ENCODE data around the gene SLC6A2.

Gene SLC6A2

DNA sequence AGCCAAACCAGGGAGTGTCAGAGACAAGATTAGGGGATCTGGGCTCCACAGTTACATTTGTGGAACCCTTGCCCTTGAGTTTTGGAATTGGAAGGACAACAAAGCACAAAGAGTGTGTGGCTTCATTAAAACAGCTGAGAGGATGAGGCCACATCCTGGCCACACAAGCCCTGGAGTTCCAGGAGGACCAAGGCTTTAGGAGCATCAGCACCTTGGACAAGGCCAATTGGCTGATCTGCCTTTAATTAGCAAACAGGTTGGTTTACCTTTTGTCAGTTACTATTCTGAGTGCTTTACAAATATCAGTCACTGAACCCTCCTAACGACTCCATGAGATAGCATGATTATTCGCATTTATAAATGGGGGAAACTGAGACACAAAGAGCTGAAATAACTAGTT is 54.7 kb downstream of the SLC6A2 start:
- in situ Hi-C loops (cut with HindIII; ENCODE audit: low pct_ligation_motif_present, low sequenced_read_pairs), result loop anchor here (25.0 kb wide), 1 partner anchor 248 kb away; no protein-coding TSS in a partner anchor
- H3K36me3 ChIP-seq (replicated peaks), result no peaks in the 10 kb centered on the region
- no peak overlapping the region for H3K4me3 ChIP-seq (ENCODE audit: low read depth, low read length)
- H3K27me3 ChIP-seq (replicated peaks), result no peaks in the 10 kb centered on the region
- no peak for DNase-seq
- no peak overlapping the region for H3K27ac ChIP-seq
- TF ChIP-seq CTCF (IDR thresholded peaks at IDR 0.05; ENCODE audit: low read depth, low read length, missing control alignments), result no peak

GRCh38 chr16:55711959-55712876 is 56.4 kb downstream of the SLC6A2 start:
- in situ Hi-C loops (cut with HindIII; ENCODE audit: low pct_ligation_motif_present, low sequenced_read_pairs), result loop anchor here (25.0 kb wide), 1 partner anchor 250 kb away; no protein-coding TSS in a partner anchor

DNA sequence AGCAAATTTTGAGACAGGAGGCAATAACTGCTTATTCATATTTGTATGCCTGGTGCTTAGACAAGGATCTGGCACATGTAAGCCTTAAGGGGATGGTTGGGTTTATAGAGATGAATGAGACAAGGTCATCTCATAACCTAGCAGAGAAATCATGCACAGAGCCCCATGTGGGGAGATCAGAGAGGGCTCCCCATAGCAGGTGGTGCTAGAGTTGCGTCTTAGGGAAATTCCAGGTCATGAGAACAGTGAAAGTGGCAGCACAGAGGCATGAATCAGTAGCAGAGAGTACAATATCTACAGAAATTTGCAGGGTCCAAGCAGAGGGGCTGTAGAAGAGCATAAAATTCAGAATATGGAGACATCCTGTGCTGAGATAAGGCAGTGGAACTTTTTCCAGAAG is 57.3 kb downstream of the SLC6A2 start:
- TF ChIP-seq CTCF (IDR thresholded peaks at IDR 0.05; ENCODE audit: low read depth, low read length, missing control alignments), result no peak
- in situ Hi-C loops (cut with HindIII; ENCODE audit: low pct_ligation_motif_present, low sequenced_read_pairs), result loop anchor here (25.0 kb wide), 1 partner anchor 251 kb away; no protein-coding TSS in a partner anchor
- Histone ChIP-seq H3K36me3 (replicated peaks) (no peaks in the 10 kb centered on the region), H3K27ac (no peak overlapping the region), H3K27me3 (replicated peaks) (no peaks in the 10 kb centered on the region), H3K4me3 (ENCODE audit: low read depth, low read length) (no peak overlapping the region)
- no peak for DNase-seq

More at GRCh38 chr16:55711959-55712876, 56.4 kb downstream of the SLC6A2 start:
- H3K27me3 ChIP-seq (replicated peaks), result no peaks in the 10 kb centered on the region
- no peaks in the 10 kb centered on the region for H3K36me3 ChIP-seq (replicated peaks)
- TF ChIP-seq CTCF (IDR thresholded peaks at IDR 0.05; ENCODE audit: low read depth, low read length, missing control alignments), result peak; percentile 78
- peak; percentile 53 for DNase-seq
- H3K4me3 ChIP-seq (ENCODE audit: low read depth, low read length), result no peak overlapping the region
- H3K27ac ChIP-seq, result no peak overlapping the region

DNA sequence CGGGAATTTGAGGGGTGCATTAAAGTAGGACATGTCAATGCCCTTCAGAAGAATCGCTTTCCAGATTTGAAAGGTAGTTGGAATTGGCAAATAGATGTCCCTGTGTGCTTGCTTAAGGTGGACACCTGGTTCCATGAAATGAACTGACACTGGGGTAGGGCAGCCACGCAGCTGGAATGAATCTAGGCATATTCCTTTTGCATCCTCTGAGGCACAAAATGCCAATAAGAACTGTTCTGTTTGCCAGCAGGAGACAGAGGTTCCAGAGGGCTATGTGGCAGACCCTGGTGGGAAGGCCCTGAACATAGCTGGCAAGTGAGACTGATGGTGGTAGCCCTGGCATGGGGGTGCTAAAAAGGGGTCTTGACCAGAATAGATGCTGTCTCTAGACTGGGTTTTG is 61.5 kb downstream of the SLC6A2 start:
- no peak for TF ChIP-seq CTCF (IDR thresholded peaks at IDR 0.05; ENCODE audit: low read depth, low read length, missing control alignments)
- no peak for DNase-seq
- in situ Hi-C loops (cut with HindIII; ENCODE audit: low pct_ligation_motif_present, low sequenced_read_pairs), result loop anchor here (25.0 kb wide), 1 partner anchor 255 kb away; no protein-coding TSS in a partner anchor

DNA sequence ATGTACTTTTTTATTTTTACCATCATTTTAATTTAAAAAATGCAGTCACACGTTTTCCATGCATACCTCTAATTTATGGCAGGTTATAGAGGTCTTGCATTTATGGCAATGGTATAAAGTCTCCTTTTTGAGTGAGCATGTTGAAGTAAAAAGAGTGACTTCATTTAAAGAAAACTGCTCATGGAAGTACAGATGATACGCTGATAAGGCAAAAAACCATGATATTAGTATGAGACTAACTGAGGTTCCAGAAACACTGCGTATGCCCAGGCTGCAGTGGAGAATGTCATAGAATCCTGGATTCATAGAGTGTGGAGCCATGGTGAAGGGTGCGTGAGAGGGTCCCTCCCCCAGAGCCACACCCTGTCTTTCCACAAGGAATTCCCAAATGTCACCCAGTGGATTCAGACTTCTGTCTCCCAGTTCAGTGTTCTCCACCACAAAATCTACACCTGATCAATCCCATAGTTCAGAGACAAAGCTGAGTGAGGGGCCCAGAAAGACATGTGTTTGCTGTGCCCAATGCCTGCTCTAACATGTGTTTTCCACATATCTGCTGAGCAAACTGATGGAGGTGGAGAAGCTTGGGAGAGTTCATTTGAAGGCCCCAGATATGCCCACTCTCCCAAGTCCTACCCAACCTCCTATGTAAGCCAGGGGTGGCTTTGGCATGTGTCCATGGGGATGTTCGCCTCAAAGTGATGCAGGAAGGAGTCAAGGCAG is 69.4 kb downstream of the SLC6A2 start:
- no peak for TF ChIP-seq CTCF (IDR thresholded peaks at IDR 0.05; ENCODE audit: low read depth, low read length, missing control alignments)
- in situ Hi-C loops (cut with HindIII; ENCODE audit: low pct_ligation_motif_present, low sequenced_read_pairs), result no loop called here
- DNase-seq, result no peak
- H3K4me3 ChIP-seq (ENCODE audit: low read depth, low read length), result no peak overlapping the region
- H3K27me3 ChIP-seq (replicated peaks), result no peaks in the 10 kb centered on the region
- no peaks in the 10 kb centered on the region for H3K36me3 ChIP-seq (replicated peaks)
- H3K27ac ChIP-seq, result no peak overlapping the region

More for the DNA sequence above, 61.5 kb downstream of the SLC6A2 start:
- Histone ChIP-seq H3K27ac (no peak overlapping the region), H3K36me3 (replicated peaks) (no peaks in the 10 kb centered on the region), H3K4me3 (ENCODE audit: low read depth, low read length) (no peak overlapping the region), H3K27me3 (replicated peaks) (no peaks in the 10 kb centered on the region)

All from brain microvascular endothelial cell (primary cell).